Fibroblast of lung (primary cell): ENCODE measurements around the gene LLPH. TPM values are rescaled to one million over a fixed set of nuclear protein-coding genes. Genes with fewer than 3 reads are reported as not detected.
A peak's percentile ranks its signal among the peaks of the same experiment; 100 is the strongest.

Source experiments
- DNase-seq, 2 donors: peaks; one replicate each; pipeline versions ENCODE4 v3.0.0 to v3.0.0-alpha.2; 2010; ENCODE audit warnings: low read depth in 2 of 2
- H2AFZ ChIP-seq: 2 replicates; pipeline ENCODE4 v1.5.1; 2012; ENCODE audit warnings: low read length, control low read depth, inconsistent platforms
- H3K27ac ChIP-seq: 2 replicates; pipeline ENCODE4 v1.5.1; 2011; ENCODE audit warnings: low read length, control low read depth; ENCODE audit not compliant: insufficient read depth
- H3K27me3 ChIP-seq: 2 replicates; pipeline ENCODE4 v1.5.1; 2011; ENCODE audit warnings: mild to moderate bottlenecking, low read length; ENCODE audit not compliant: control insufficient read depth, insufficient read depth
- H3K36me3 ChIP-seq: 2 replicates; pipeline ENCODE4 v1.5.1; 2011; ENCODE audit warnings: low read length; ENCODE audit not compliant: control insufficient read depth, insufficient read depth
- H3K4me1 ChIP-seq: 2 replicates; pipeline ENCODE4 v1.5.1; 2011; ENCODE audit warnings: low read length; ENCODE audit not compliant: control insufficient read depth, insufficient read depth; ENCODE audit errors: extremely low read depth
- H3K4me2 ChIP-seq: 2 replicates; pipeline ENCODE4 v1.5.1; 2011; ENCODE audit warnings: low read length, control low read depth; ENCODE audit not compliant: insufficient read depth; ENCODE audit errors: extremely low read depth
- H3K4me3 ChIP-seq, 4 experiments: fragments of 200-600 bp in 1 of 4; sonication (generic) in 1 of 4; replicated peaks in 1 of 4; 2 replicates each; pipeline ENCODE4 v1.5.1; 2011 to 2016; ENCODE audit warnings: low read length in 4 of 4, low read depth in 3 of 4, mild to moderate bottlenecking in 3 of 4, control low read depth in 2 of 4, inconsistent platforms in 1 of 4, mixed read lengths in 1 of 4; ENCODE audit not compliant: insufficient read depth in 1 of 4; ENCODE audit errors: control extremely low read depth in 1 of 4
- H3K79me2 ChIP-seq: 2 replicates; pipeline ENCODE4 v1.5.1; 2012; ENCODE audit warnings: mild to moderate bottlenecking, low read length, inconsistent platforms; ENCODE audit not compliant: control insufficient read depth, insufficient read depth
- H3K9ac ChIP-seq: 2 replicates; pipeline ENCODE4 v1.5.1; 2011; ENCODE audit warnings: mild to moderate bottlenecking, low read length, control low read depth; ENCODE audit not compliant: insufficient read depth
- H3K9me3 ChIP-seq: 2 replicates; pipeline ENCODE4 v1.5.1; 2012; ENCODE audit warnings: low read depth, low read length; ENCODE audit not compliant: control insufficient read depth, insufficient read depth
- H4K20me1 ChIP-seq: 2 replicates; pipeline ENCODE4 v1.5.1; 2011; ENCODE audit warnings: low read length; ENCODE audit not compliant: control insufficient read depth, insufficient read depth; ENCODE audit errors: extremely low read depth
- EZH2 ChIP-seq: IDR thresholded peaks from 2 replicates; pipeline ENCODE4 v1.5.1; 2012; ENCODE audit warnings: low read length, control low read depth, mild to moderate bottlenecking; ENCODE audit errors: missing control alignments
- polyA plus RNA-seq, 2 donors: library from polyadenylated mRNA; depleted of rRNA in 1 of 2; stranded (reverse) in 1 of 2; unstranded in 1 of 2; fragments of >200 nt; gene quantifications; 2 replicates each; pipeline ENCODE4 v1.2.1, GENCODE V29; 2011 to 2012; ENCODE audit warnings: missing spikeins in 1 of 2
- total RNA-seq: library from RNA; depleted of rRNA; stranded (reverse); fragments of >200 nt; gene quantifications from 2 replicates; pipeline ENCODE4 v1.2.1, GENCODE V29; 2014
- TF ChIP-seq, protein P1 (sequence below), 2 donors: IDR thresholded peaks in 1 of 2; conservative IDR thresholded peaks in 1 of 2; 1 replicate in 1 of 2; 2 replicates in 1 of 2; pipeline ENCODE4 v1.5.1; 2011 to 2012; ENCODE audit warnings: low read length in 2 of 2, control low read depth in 1 of 2, inconsistent platforms in 1 of 2, low read depth in 1 of 2, mild to moderate bottlenecking in 1 of 2

LLPH gene
- total and polyA plus RNA-seq, 2 donors (not counting 1 experiment from before 2014, with no cell fraction given) = 5.8 to 30.5 TPM

DNA sequence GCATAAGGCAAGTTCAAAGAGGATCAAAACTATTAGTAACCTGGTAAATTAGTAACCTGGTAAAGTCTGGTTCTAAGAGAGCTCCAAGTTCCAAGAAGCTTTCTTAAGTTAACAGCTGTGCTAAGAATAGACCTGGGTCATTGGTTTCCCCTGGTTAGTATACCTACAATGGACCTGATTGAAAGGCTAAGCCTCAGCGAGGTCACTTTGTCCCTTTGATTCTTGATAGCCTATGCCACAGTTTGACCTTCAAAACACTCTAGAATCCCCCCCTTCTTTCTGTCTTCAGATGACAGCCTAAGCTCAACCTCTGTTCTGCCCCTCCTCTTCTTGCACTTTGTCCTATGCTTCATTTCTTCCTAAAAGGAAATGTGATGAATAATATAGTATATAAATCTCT, 53.0 kb downstream of the LLPH start:
- no peak overlapping the region for H3K4me3 ChIP-seq
- no peaks in the 10 kb centered on the region for H4K20me1 ChIP-seq
- H3K9me3 ChIP-seq = no peaks in the 10 kb centered on the region
- no peak overlapping the region for H3K9ac ChIP-seq
- H3K79me2 ChIP-seq = no peaks in the 10 kb centered on the region
- no peak for TF ChIP-seq EZH2
- TF ChIP-seq, protein P1, sequence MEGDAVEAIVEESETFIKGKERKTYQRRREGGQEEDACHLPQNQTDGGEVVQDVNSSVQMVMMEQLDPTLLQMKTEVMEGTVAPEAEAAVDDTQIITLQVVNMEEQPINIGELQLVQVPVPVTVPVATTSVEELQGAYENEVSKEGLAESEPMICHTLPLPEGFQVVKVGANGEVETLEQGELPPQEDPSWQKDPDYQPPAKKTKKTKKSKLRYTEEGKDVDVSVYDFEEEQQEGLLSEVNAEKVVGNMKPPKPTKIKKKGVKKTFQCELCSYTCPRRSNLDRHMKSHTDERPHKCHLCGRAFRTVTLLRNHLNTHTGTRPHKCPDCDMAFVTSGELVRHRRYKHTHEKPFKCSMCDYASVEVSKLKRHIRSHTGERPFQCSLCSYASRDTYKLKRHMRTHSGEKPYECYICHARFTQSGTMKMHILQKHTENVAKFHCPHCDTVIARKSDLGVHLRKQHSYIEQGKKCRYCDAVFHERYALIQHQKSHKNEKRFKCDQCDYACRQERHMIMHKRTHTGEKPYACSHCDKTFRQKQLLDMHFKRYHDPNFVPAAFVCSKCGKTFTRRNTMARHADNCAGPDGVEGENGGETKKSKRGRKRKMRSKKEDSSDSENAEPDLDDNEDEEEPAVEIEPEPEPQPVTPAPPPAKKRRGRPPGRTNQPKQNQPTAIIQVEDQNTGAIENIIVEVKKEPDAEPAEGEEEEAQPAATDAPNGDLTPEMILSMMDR (conservative IDR thresholded peaks at IDR 0.05 in 1 of 2, IDR thresholded peaks at IDR 0.05 in 1 of 2; ENCODE audit: low read depth in 1 of 2, low read length in 2 of 2) = no peak
- DNase-seq = no peak
- no peak overlapping the region for H3K4me2 ChIP-seq
- H3K27ac ChIP-seq = no peak overlapping the region
- H3K4me1 ChIP-seq = peaks cover 2% of the 10 kb centered on the region
- no peaks in the 10 kb centered on the region for H3K27me3 ChIP-seq
- no peaks in the 10 kb centered on the region for H3K36me3 ChIP-seq
- no peak overlapping the region for H2AFZ ChIP-seq

DNA sequence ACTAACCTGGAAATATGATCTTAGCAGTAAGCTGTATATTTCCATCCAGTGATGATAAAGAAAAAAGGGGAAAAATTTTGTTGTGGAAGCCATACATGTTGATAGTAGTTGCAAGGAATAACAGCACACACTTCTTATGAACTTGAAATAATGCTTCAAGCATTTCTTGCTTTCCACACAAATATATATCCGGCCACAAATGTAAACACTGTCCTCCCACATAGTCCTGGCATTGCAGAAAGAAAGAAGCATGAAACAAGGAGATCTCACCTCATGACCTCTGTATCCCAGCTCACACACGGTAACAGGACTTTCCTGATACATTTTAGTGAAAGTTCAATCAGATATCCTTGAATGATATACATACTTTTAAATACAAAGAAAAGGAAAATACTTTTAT, 56.0 kb downstream of the LLPH start:
- Histone ChIP-seq H3K27me3 (no peaks in the 10 kb centered on the region), H3K4me1 (peaks cover 2% of the 10 kb centered on the region), H3K9ac (no peak overlapping the region), H3K4me2 (no peak overlapping the region), H3K79me2 (no peaks in the 10 kb centered on the region), H3K36me3 (no peaks in the 10 kb centered on the region), H2AFZ (no peak overlapping the region), H3K4me3 (no peak overlapping the region), H3K27ac (no peak overlapping the region), H3K9me3 (no peaks in the 10 kb centered on the region), H4K20me1 (no peaks in the 10 kb centered on the region)
- peak; percentile 57 to 65 for DNase-seq
- TF ChIP-seq, protein P1 (conservative IDR thresholded peaks at IDR 0.05 in 1 of 2, IDR thresholded peaks at IDR 0.05 in 1 of 2; ENCODE audit: low read depth in 1 of 2, low read length in 2 of 2) = no peak
- no peak for TF ChIP-seq EZH2

DNA sequence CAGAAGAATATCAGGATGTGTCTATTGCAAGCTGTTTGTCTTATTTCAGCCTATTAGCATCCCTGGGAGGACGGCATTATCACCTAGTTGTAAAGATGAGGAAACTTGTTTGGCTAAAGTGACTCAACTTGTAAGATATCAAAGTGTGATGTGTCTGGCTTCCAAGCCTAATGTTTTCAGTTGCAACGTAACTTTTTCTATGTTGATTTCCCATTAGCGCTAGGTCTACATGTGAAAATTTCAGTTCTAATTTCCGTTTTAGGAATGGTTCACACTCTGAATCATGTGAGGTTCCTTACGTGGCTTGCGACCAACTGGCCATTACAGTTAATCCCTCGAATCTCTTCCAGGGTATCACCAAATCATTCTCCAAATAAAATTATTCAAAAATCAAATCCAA, 58.0 kb downstream of the LLPH start:
- Histone ChIP-seq H3K4me1 (peaks cover 2% of the 10 kb centered on the region), H3K4me3 (no peak overlapping the region), H3K9ac (no peak overlapping the region), H4K20me1 (no peaks in the 10 kb centered on the region), H3K79me2 (no peaks in the 10 kb centered on the region), H3K27me3 (no peaks in the 10 kb centered on the region), H3K4me2 (no peak overlapping the region), H2AFZ (no peak overlapping the region), H3K9me3 (no peaks in the 10 kb centered on the region), H3K27ac (no peak overlapping the region), H3K36me3 (no peaks in the 10 kb centered on the region)
- DNase-seq = no peak
- TF ChIP-seq, protein P1 (conservative IDR thresholded peaks at IDR 0.05 in 1 of 2, IDR thresholded peaks at IDR 0.05 in 1 of 2; ENCODE audit: low read depth in 1 of 2, low read length in 2 of 2) = no peak
- TF ChIP-seq EZH2 = no peak
